Measurements from ENCODE around the gene ADISSP. TPM values are rescaled to one million over a fixed set of nuclear protein-coding genes. Genes with fewer than 3 reads are reported as not detected.

ADISSP gene
- total RNA-seq, 3 donors from 2014 or later: 12.3 to 29.3 (median 15.7) TPM

GRCh38 chr20:3744806-3745685, 22.5 kb downstream of the ADISSP start:
- Histone ChIP-seq H3K27ac (peak overlapping the region in 1 of 2 donors; percentile 8), H3K4me1 (no peaks in the 10 kb centered on the region), H3K36me3 (no peaks in the 10 kb centered on the region), H3K27me3 (peaks cover 3 to 7% of the 10 kb centered on the region in 2 donors), H3K4me3 (peak overlapping the region in 1 of 3 donors; percentile 9), H3K9me3 (no peaks in the 10 kb centered on the region)
- intact Hi-C loops (cut with DNase I; ENCODE audit: low total_unique reads): no loop called here
- no peak for TF ChIP-seq POLR2A (IDR thresholded peaks at IDR 0.05)
- no peak for TF ChIP-seq POLR2AphosphoS5 (IDR thresholded peaks at IDR 0.05)
- no peak for TF ChIP-seq CTCF (IDR thresholded peaks at IDR 0.05)
- no peak for DNase-seq (ENCODE audit: low spot score in 2 of 2)

- H3K27ac ChIP-seq: no peak overlapping the region
- no peak for DNase-seq (ENCODE audit: low spot score in 2 of 2)
- peaks cover 0 to 3% of the 10 kb centered on the region in 2 donors for H3K4me1 ChIP-seq
- intact Hi-C loops (cut with DNase I; ENCODE audit: low total_unique reads): no loop called here
- no peaks in the 10 kb centered on the region for H3K36me3 ChIP-seq
- no peaks in the 10 kb centered on the region for H3K9me3 ChIP-seq
- H3K27me3 ChIP-seq: no peaks in the 10 kb centered on the region
- TF ChIP-seq POLR2AphosphoS5 (IDR thresholded peaks at IDR 0.05) (no peak), POLR2A (IDR thresholded peaks at IDR 0.05) (no peak), CTCF (IDR thresholded peaks at IDR 0.05) (no peak)
- H3K4me3 ChIP-seq: no peak overlapping the region
These were observed 23.5 kb downstream of the ADISSP start for GRCh38 chr20:3744037-3744436.

- TF ChIP-seq CTCF (IDR thresholded peaks at IDR 0.05): no peak
- TF ChIP-seq POLR2A (IDR thresholded peaks at IDR 0.05): no peak
- TF ChIP-seq POLR2AphosphoS5 (IDR thresholded peaks at IDR 0.05): no peak
- peaks cover 0 to 6% of the 10 kb centered on the region in 2 donors for H3K4me1 ChIP-seq
- H3K4me3 ChIP-seq: no peak overlapping the region
- intact Hi-C loops (cut with DNase I; ENCODE audit: low total_unique reads): no loop called here
- H3K9me3 ChIP-seq: no peaks in the 10 kb centered on the region
- no peaks in the 10 kb centered on the region for H3K36me3 ChIP-seq
- no peaks in the 10 kb centered on the region for H3K27me3 ChIP-seq
- DNase-seq (ENCODE audit: low spot score in 2 of 2): no peak
- H3K27ac ChIP-seq: no peak overlapping the region
These were observed 24.3 kb downstream of the ADISSP start for GRCh38 chr20:3743251-3743650.

- H3K9me3 ChIP-seq: no peaks in the 10 kb centered on the region
- H3K36me3 ChIP-seq: no peaks in the 10 kb centered on the region
- H3K4me1 ChIP-seq: peaks cover 0 to 6% of the 10 kb centered on the region in 2 donors
- DNase-seq (ENCODE audit: low spot score in 2 of 2): no peak
- H3K27me3 ChIP-seq: no peaks in the 10 kb centered on the region
- H3K4me3 ChIP-seq: no peak overlapping the region
- no peak overlapping the region for H3K27ac ChIP-seq
- no peak for TF ChIP-seq POLR2A (IDR thresholded peaks at IDR 0.05)
- no peak for TF ChIP-seq CTCF (IDR thresholded peaks at IDR 0.05)
- no peak for TF ChIP-seq POLR2AphosphoS5 (IDR thresholded peaks at IDR 0.05)
- intact Hi-C loops (cut with DNase I; ENCODE audit: low total_unique reads): no loop called here
These were observed 25.6 kb downstream of the ADISSP start for GRCh38 chr20:3741836-3742458.
